Natural killer cell (primary cell): ENCODE results near the gene RPL23. TPM values are rescaled to one million over a fixed set of nuclear protein-coding genes. Genes with fewer than 3 reads are reported as not detected.
A peak's percentile ranks its signal among the peaks of the same experiment; 100 is the strongest.

Source experiments
- ATAC-seq, 3 donors: fragments of 150-1000 bp in 2 of 3; fragments of 200-7000 bp in 1 of 3; cut with Tn5 transposase; 1 replicate in 1 of 3; 2 replicates in 2 of 3; pipeline ENCODE4 v1.10.0; 2021; ENCODE audit warnings: mild to moderate bottlenecking in 2 of 3, moderate library complexity in 2 of 3
- DNase-seq, 2 donors: peaks; one replicate each; pipeline versions ENCODE4 v3.0.0 to v3.0.0-alpha.2; 2013 to 2021; ENCODE audit warnings: mixed read lengths in 1 of 2
- H3K27ac ChIP-seq: one replicate; pipeline ENCODE4 v1.5.1; 2013; ENCODE audit warnings: mild to moderate bottlenecking, low read length
- H3K27me3 ChIP-seq: one replicate; pipeline ENCODE4 v1.6.1; 2013; ENCODE audit warnings: low read length; ENCODE audit not compliant: control insufficient read depth, insufficient read depth
- H3K36me3 ChIP-seq: one replicate; pipeline ENCODE4 v1.6.1; 2013; ENCODE audit warnings: low read length; ENCODE audit not compliant: control insufficient read depth, insufficient read depth
- H3K4me1 ChIP-seq: one replicate; pipeline ENCODE4 v1.6.1; 2013; ENCODE audit warnings: low read length; ENCODE audit not compliant: control insufficient read depth, insufficient read depth
- H3K4me3 ChIP-seq: one replicate; pipeline ENCODE4 v1.5.1; 2013; ENCODE audit warnings: low read length
- H3K9me3 ChIP-seq: one replicate; pipeline ENCODE4 v1.6.1; 2013; ENCODE audit warnings: low read length; ENCODE audit not compliant: control insufficient read depth, insufficient read depth
- H3K27ac Mint-ChIP-seq, 2 donors: one replicate each; pipeline ENCODE4 v1.8.0; 2022; ENCODE audit warnings: mild to moderate bottlenecking in 2 of 2, mixed read lengths in 2 of 2, moderate library complexity in 1 of 2
- H3K27me3 Mint-ChIP-seq, 2 donors: one replicate each; pipeline ENCODE4 v1.8.0; 2022; ENCODE audit warnings: low read depth in 2 of 2, mixed read lengths in 2 of 2
- H3K36me3 Mint-ChIP-seq: one replicate; pipeline ENCODE4 v1.8.0; 2022; ENCODE audit warnings: mixed read lengths
- H3K4me1 Mint-ChIP-seq, 2 donors: one replicate each; pipeline ENCODE4 v1.8.0; 2022; ENCODE audit warnings: mixed read lengths in 2 of 2
- H3K4me3 Mint-ChIP-seq: one replicate; pipeline ENCODE4 v1.8.0; 2022; ENCODE audit warnings: mild to moderate bottlenecking, moderate library complexity, mixed read lengths
- H3K9me3 Mint-ChIP-seq, 2 donors: one replicate each; pipeline ENCODE4 v1.8.0; 2022; ENCODE audit warnings: mixed read lengths in 2 of 2
- CTCF ChIP-seq: fragments of 200-600 bp; IDR thresholded peaks from one replicate; pipeline ENCODE4 v1.8.0; 2022; ENCODE audit warnings: antibody characterized with exemption
- WGBS: methylation state at CpG from one replicate; pipeline ENCODE4 v1.1.7; 2013; ENCODE audit warnings: missing lambda C conversion rate; ENCODE audit not compliant: insufficient coverage; 5-methylcytosine and 5-hydroxymethylcytosine counted together
- intact Hi-C: fragments of 100-400 bp; cut with micrococcal nuclease; formaldehyde crosslinking; loops from one replicate; pipeline ENCODE4 v1.14.2; 2022
- total RNA-seq, 4 donors: library from RNA; stranded (reverse); fragments of 120-200 nt in 1 of 4; gene quantifications; one replicate each; pipeline versions ENCODE4 v1.2.3 to v1.2.4, GENCODE V29; 2013 to 2022

Gene RPL23
- total RNA-seq, 3 donors from 2014 or later (not counting 1 experiment from before 2014, with no cell fraction given): 752 to 934 (median 923) TPM

DNA sequence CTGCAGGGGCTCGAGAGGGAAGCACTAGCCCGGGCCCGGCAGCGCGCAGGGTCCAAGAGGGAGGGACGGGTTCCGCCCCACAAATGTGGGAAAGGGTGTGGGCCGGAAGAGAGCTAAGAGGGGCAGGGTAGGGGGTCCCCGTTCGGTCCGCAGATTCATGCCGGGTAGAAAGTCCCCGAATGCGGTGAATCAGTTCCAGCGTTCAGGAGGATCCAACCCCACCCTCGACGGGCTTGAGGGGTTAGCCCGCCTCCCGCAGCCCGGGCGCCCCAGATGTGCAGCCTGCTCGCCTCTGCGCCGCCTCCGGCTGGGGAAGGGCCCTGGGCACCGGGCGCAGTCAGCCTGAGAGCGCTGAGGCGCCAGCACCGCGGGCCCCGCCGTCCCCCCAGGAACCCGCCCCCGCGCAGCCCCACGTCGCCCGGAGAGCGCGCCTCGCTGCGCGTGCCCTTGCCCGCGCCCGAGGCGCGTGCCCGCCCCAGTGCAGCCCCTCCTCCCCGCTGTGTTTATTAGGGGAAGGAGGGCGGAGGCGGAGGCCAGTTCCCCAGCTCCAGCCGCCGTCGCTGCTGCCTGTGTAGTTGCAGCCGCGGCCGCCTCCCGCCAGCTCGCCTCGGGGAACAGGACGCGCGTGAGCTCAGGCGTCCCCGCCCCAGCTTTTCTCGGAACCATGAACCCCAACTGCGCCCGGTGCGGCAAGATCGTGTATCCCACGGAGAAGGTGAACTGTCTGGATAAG is 16.2 kb upstream of the RPL23 start, which contains the start of gene LASP1:
Gene LASP1, plus strand, starts transcription at position 533 of the 733 bp plus-strand sequence. Its CDS starts 132 bp downstream, at position 665.
- TF ChIP-seq CTCF: no peak
- DNase-seq: peak; percentile 84 to 94
- H3K4me3 Mint-ChIP-seq: peak within 1 kb of the TSS; percentile 100
- H3K27me3 Mint-ChIP-seq: no peaks in the 10 kb centered on the region
- Histone ChIP-seq H3K27ac (peak within 1 kb of the TSS; percentile 88), H3K36me3 (peaks cover 5% of the 10 kb centered on the region), H3K4me1 (peaks cover 55% of the 10 kb centered on the region), H3K9me3 (no peaks in the 10 kb centered on the region), H3K4me3 (peak within 1 kb of the TSS; percentile 100), H3K27me3 (no peaks in the 10 kb centered on the region)
- H3K27ac Mint-ChIP-seq: peak within 1 kb of the TSS; percentile 96 to 98
- peaks cover 49 to 66% of the 10 kb centered on the region in 2 donors for H3K4me1 Mint-ChIP-seq
- under 1% methylated on average over 73 of the region's 73 CpGs for WGBS
- intact Hi-C loops: loop anchor here (1.0 to 10.0 kb wide), 6 partner anchors 19 to 283 kb away; partner anchors contain the start of gene PLXDC1
- ATAC-seq: peak; percentile 57 to 82 (median 66)
- no peaks in the 10 kb centered on the region for H3K36me3 Mint-ChIP-seq
- no peaks in the 10 kb centered on the region for H3K9me3 Mint-ChIP-seq

GRCh38 chr17:38868817-38869525 is 15.4 kb upstream of the RPL23 start:
- H3K36me3 ChIP-seq: peaks cover 2% of the 10 kb centered on the region
- intact Hi-C loops: loop anchor here (1.0 to 10.0 kb wide), 4 partner anchors 15 to 226 kb away; no protein-coding TSS in a partner anchor
- H3K27ac Mint-ChIP-seq: peak overlapping the region; percentile 96 to 98
- no peaks in the 10 kb centered on the region for H3K9me3 ChIP-seq
- no peaks in the 10 kb centered on the region for H3K36me3 Mint-ChIP-seq
- no peaks in the 10 kb centered on the region for H3K27me3 Mint-ChIP-seq
- DNase-seq (peak; percentile 88 to 89), ATAC-seq (peak; percentile 46 to 71 (median 65))
- H3K4me3 Mint-ChIP-seq: peak overlapping the region; percentile 100
- peaks cover 48% of the 10 kb centered on the region for H3K4me1 ChIP-seq
- TF ChIP-seq CTCF: no peak
- peak overlapping the region; percentile 100 for H3K4me3 ChIP-seq
- no peaks in the 10 kb centered on the region for H3K9me3 Mint-ChIP-seq
- H3K27me3 ChIP-seq: no peaks in the 10 kb centered on the region
- H3K27ac ChIP-seq: peak overlapping the region; percentile 88
- peaks cover 44 to 59% of the 10 kb centered on the region in 2 donors for H3K4me1 Mint-ChIP-seq
- 0% methylated on average over 18 of the region's 26 CpGs for WGBS

DNA sequence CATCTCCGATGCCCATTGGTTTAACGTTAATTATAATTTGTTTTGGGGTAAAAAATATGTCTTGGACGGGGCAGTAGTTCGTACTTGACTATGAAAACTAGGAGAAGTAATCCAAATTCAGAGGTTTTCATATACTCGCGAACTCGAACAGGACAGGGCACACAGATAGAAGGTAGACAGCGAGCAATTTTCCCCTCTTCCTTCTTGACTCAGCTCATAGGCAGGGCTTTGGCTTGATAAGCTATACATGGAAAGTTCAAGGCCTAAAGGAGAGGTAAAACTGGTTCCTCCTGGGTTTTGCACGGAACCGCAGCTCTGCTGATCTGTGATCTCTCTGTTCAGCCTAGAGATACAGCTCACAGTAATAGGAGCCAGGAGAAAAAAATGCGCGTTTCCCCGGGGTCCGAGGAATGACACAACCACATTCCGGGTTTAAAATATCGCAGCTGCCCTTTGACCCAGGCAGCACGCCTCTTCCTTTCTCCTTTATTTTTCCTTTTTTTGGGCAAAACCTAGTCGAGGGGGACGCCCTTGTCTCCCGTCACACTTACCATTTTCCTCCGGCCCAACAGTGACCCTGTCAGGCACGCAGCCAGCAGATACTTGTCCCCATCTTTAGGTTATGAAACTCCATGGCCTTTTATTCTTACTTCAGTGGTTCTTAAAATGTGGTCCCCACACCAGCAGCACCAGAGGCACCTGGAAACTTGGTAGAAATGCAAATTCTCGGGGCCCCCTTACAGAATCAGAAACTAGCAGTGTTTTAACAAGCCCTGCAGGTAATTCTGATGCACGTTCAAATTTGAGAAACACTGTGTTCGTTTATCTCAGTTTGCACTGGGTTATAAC is 14.7 kb upstream of the RPL23 start:
- Histone ChIP-seq H3K4me1 (peaks cover 40% of the 10 kb centered on the region), H3K27ac (peak overlapping the region; percentile 88), H3K9me3 (no peaks in the 10 kb centered on the region), H3K27me3 (no peaks in the 10 kb centered on the region), H3K36me3 (peaks cover under 1% of the 10 kb centered on the region), H3K4me3 (peak overlapping the region; percentile 100)
- peak overlapping the region; percentile 96 to 98 for H3K27ac Mint-ChIP-seq
- no peak for TF ChIP-seq CTCF
- intact Hi-C loops: loop anchor here (1.0 to 10.0 kb wide), 3 partner anchors 14 to 227 kb away; no protein-coding TSS in a partner anchor
- DNase-seq (peak in 1 of 2 donors; percentile 46), ATAC-seq (no peak)
- H3K9me3 Mint-ChIP-seq: no peaks in the 10 kb centered on the region
- WGBS: 33% methylated on average over 25 of the region's 25 CpGs
- no peaks in the 10 kb centered on the region for H3K27me3 Mint-ChIP-seq
- H3K36me3 Mint-ChIP-seq: no peaks in the 10 kb centered on the region
- H3K4me1 Mint-ChIP-seq: peaks cover 36 to 51% of the 10 kb centered on the region in 2 donors
- H3K4me3 Mint-ChIP-seq: peak overlapping the region; percentile 100
